NK-92 (cell line): ENCODE data around the gene FCHSD1.

ENCODE experiments used
- DNase-seq: peaks from one replicate; lab custom pipeline; 2025; ENCODE audit not compliant: unreplicated experiment; lab: John Stamatoyannopoulos, UW

Gene FCHSD1

GRCh38 chr5:141674747-141675146 is 23.5 kb upstream of the FCHSD1 start:
- DNase-seq = no peak

- no peak for DNase-seq
Observed at GRCh38 chr5:141672841-141673813, 21.9 kb upstream of the FCHSD1 start.

- DNase-seq = no peak
Observed at GRCh38 chr5:141672071-141672840, 21.0 kb upstream of the FCHSD1 start.

GRCh38 chr5:141669520-141669919 is 18.3 kb upstream of the FCHSD1 start:
- no peak for DNase-seq

GRCh38 chr5:141668601-141669265 is 17.5 kb upstream of the FCHSD1 start:
- no peak for DNase-seq

GRCh38 chr5:141665995-141666940 is 15.1 kb upstream of the FCHSD1 start:
- no peak for DNase-seq

- no peak for DNase-seq
Observed at GRCh38 chr5:141664733-141665461, 13.7 kb upstream of the FCHSD1 start.

- no peak for DNase-seq
Observed at GRCh38 chr5:141663506-141663905, 12.3 kb upstream of the FCHSD1 start.

- DNase-seq = no peak
Observed at GRCh38 chr5:141662028-141662427, 10.8 kb upstream of the FCHSD1 start.

GRCh38 chr5:141657937-141658545 is 6.8 kb upstream of the FCHSD1 start:
- no peak for DNase-seq

- no peak for DNase-seq
Observed at GRCh38 chr5:141657404-141657803, 6.2 kb upstream of the FCHSD1 start.

- DNase-seq = no peak
Observed at GRCh38 chr5:141656396-141656795, 5.2 kb upstream of the FCHSD1 start.

- no peak for DNase-seq
Observed at GRCh38 chr5:141655020-141655419, 3.8 kb upstream of the FCHSD1 start.

- DNase-seq = no peak
Observed at GRCh38 chr5:141654298-141654697, 3.1 kb upstream of the FCHSD1 start.

GRCh38 chr5:141651728-141652105 is 499 bp upstream of the FCHSD1 start:
- no peak for DNase-seq

GRCh38 chr5:141649972-141650371 is 1.2 kb downstream of the FCHSD1 start:
- no peak for DNase-seq

- no peak for DNase-seq
Observed at GRCh38 chr5:141649056-141649688, 2.0 kb downstream of the FCHSD1 start.

GRCh38 chr5:141647851-141648250 is 3.4 kb downstream of the FCHSD1 start:
- no peak for DNase-seq

GRCh38 chr5:141647242-141647641 is 4.0 kb downstream of the FCHSD1 start:
- no peak for DNase-seq
